Natural killer cell (primary cell): ENCODE data around the gene FOXP1. TPM values are rescaled to one million over a fixed set of nuclear protein-coding genes. Genes with fewer than 3 reads are reported as not detected.

Experiments used
- ATAC-seq, 3 donors: fragments of 150-1000 bp in 2 of 3; fragments of 200-7000 bp in 1 of 3; cut with Tn5 transposase; 1 replicate in 1 of 3; 2 replicates in 2 of 3; pipeline ENCODE4 v1.10.0; 2021; ENCODE audit warnings: mild to moderate bottlenecking in 2 of 3, moderate library complexity in 2 of 3
- DNase-seq, 2 donors: peaks; one replicate each; pipeline versions ENCODE4 v3.0.0 to v3.0.0-alpha.2; 2013 to 2021; ENCODE audit warnings: mixed read lengths in 1 of 2
- H3K27ac ChIP-seq: one replicate; pipeline ENCODE4 v1.5.1; 2013; ENCODE audit warnings: mild to moderate bottlenecking, low read length
- H3K27me3 ChIP-seq: one replicate; pipeline ENCODE4 v1.6.1; 2013; ENCODE audit warnings: low read length; ENCODE audit not compliant: control insufficient read depth, insufficient read depth
- H3K36me3 ChIP-seq: one replicate; pipeline ENCODE4 v1.6.1; 2013; ENCODE audit warnings: low read length; ENCODE audit not compliant: control insufficient read depth, insufficient read depth
- H3K4me1 ChIP-seq: one replicate; pipeline ENCODE4 v1.6.1; 2013; ENCODE audit warnings: low read length; ENCODE audit not compliant: control insufficient read depth, insufficient read depth
- H3K4me3 ChIP-seq: one replicate; pipeline ENCODE4 v1.5.1; 2013; ENCODE audit warnings: low read length
- H3K9me3 ChIP-seq: one replicate; pipeline ENCODE4 v1.6.1; 2013; ENCODE audit warnings: low read length; ENCODE audit not compliant: control insufficient read depth, insufficient read depth
- H3K27ac Mint-ChIP-seq, 2 donors: one replicate each; pipeline ENCODE4 v1.8.0; 2022; ENCODE audit warnings: mild to moderate bottlenecking in 2 of 2, mixed read lengths in 2 of 2, moderate library complexity in 1 of 2
- H3K27me3 Mint-ChIP-seq, 2 donors: one replicate each; pipeline ENCODE4 v1.8.0; 2022; ENCODE audit warnings: low read depth in 2 of 2, mixed read lengths in 2 of 2
- H3K36me3 Mint-ChIP-seq: one replicate; pipeline ENCODE4 v1.8.0; 2022; ENCODE audit warnings: mixed read lengths
- H3K4me1 Mint-ChIP-seq, 2 donors: one replicate each; pipeline ENCODE4 v1.8.0; 2022; ENCODE audit warnings: mixed read lengths in 2 of 2
- H3K4me3 Mint-ChIP-seq: one replicate; pipeline ENCODE4 v1.8.0; 2022; ENCODE audit warnings: mild to moderate bottlenecking, moderate library complexity, mixed read lengths
- H3K9me3 Mint-ChIP-seq, 2 donors: one replicate each; pipeline ENCODE4 v1.8.0; 2022; ENCODE audit warnings: mixed read lengths in 2 of 2
- WGBS: methylation state at CpG from one replicate; pipeline ENCODE4 v1.1.7; 2013; ENCODE audit warnings: missing lambda C conversion rate; ENCODE audit not compliant: insufficient coverage; 5-methylcytosine and 5-hydroxymethylcytosine counted together
- intact Hi-C: fragments of 100-400 bp; cut with micrococcal nuclease; formaldehyde crosslinking; loops from one replicate; pipeline ENCODE4 v1.14.2; 2022
- total RNA-seq, 4 donors: library from RNA; stranded (reverse); fragments of 120-200 nt in 1 of 4; gene quantifications; one replicate each; pipeline versions ENCODE4 v1.2.3 to v1.2.4, GENCODE V29; 2013 to 2022
- TF ChIP-seq, protein P1 (sequence below): fragments of 200-600 bp; IDR thresholded peaks from one replicate; pipeline ENCODE4 v1.8.0; 2022; ENCODE audit warnings: antibody characterized with exemption

The FOXP1 gene
- total RNA-seq, 3 donors from 2014 or later (not counting 1 experiment from before 2014, with no cell fraction given) = 166 to 185 (median 166) TPM

DNA sequence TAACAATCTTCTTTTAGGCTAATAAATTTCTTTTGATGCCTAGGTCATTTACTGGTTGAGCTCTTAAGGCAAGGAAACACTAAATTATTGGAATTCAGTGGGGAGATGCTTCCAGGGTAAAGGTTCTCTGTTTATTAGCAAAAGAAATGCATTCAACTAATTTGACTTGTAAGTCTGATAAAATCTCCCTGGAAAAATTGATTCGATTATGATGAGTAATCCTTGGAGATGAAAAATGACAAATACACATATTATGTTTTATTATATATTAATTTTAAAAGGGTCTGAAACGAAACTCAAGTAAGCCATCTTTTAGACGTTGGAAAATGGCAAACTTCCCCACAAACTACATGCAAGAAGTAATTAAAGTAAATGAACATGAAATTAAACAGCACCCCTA is 328.0 kb downstream of the FOXP1 start:
- DNase-seq (no peak), ATAC-seq (no peak)
- WGBS = no CpG with 5 or more reads among the region's 3 CpGs
- H3K4me1 ChIP-seq = no peaks in the 10 kb centered on the region
- no peaks in the 10 kb centered on the region for H3K36me3 ChIP-seq
- H3K27me3 ChIP-seq = no peaks in the 10 kb centered on the region
- Mint-ChIP-seq H3K27ac (no peak overlapping the region), H3K27me3 (no peaks in the 10 kb centered on the region), H3K36me3 (no peaks in the 10 kb centered on the region), H3K4me3 (no peak overlapping the region), H3K9me3 (no peaks in the 10 kb centered on the region), H3K4me1 (no peaks in the 10 kb centered on the region)
- H3K27ac ChIP-seq = no peak overlapping the region
- no peaks in the 10 kb centered on the region for H3K9me3 ChIP-seq
- no peak overlapping the region for H3K4me3 ChIP-seq
- TF ChIP-seq, protein P1, sequence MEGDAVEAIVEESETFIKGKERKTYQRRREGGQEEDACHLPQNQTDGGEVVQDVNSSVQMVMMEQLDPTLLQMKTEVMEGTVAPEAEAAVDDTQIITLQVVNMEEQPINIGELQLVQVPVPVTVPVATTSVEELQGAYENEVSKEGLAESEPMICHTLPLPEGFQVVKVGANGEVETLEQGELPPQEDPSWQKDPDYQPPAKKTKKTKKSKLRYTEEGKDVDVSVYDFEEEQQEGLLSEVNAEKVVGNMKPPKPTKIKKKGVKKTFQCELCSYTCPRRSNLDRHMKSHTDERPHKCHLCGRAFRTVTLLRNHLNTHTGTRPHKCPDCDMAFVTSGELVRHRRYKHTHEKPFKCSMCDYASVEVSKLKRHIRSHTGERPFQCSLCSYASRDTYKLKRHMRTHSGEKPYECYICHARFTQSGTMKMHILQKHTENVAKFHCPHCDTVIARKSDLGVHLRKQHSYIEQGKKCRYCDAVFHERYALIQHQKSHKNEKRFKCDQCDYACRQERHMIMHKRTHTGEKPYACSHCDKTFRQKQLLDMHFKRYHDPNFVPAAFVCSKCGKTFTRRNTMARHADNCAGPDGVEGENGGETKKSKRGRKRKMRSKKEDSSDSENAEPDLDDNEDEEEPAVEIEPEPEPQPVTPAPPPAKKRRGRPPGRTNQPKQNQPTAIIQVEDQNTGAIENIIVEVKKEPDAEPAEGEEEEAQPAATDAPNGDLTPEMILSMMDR = no peak
- intact Hi-C loops = no loop called here

DNA sequence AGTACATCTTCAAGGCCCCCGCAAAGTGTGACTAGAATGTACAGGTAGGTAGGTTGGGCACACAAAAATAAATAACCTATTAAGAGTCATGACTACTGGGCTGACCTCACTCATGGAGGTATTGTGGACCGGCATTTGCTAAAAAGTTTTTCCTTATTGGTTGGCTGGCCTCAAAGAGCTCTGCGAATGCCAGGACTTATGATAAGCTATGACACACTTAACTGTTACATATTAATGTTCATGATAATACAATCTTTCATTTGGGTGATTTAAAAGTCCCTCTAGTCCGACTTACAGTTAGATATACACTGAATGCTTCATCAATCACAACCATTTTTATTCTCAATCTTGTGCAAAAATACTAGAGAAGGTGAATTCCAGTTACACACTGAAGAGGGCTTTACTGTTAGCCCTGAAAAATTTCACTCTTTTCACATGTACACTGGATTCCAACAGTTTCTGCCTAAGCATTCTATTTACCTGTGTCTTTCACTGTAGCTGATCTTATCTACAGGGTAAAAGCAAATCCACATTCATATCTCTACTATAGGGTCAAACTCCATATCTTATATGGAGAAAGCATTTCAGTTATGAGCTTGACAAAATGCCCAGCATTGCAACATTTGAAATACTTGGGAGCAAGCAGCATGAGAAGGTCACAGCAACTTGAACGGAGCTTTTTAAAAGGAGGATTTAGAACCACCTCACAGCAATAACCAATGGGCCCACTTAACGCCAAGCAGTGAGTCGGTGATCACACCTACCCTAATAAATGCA is 329.1 kb downstream of the FOXP1 start:
- no peak overlapping the region for H3K4me3 Mint-ChIP-seq
- Histone ChIP-seq H3K4me1 (no peaks in the 10 kb centered on the region), H3K36me3 (no peaks in the 10 kb centered on the region), H3K27ac (no peak overlapping the region), H3K27me3 (no peaks in the 10 kb centered on the region), H3K4me3 (no peak overlapping the region), H3K9me3 (no peaks in the 10 kb centered on the region)
- no peak overlapping the region for H3K27ac Mint-ChIP-seq
- ATAC-seq = no peak
- 89% methylated on average over 6 of the region's 7 CpGs for WGBS
- H3K4me1 Mint-ChIP-seq = no peaks in the 10 kb centered on the region
- TF ChIP-seq, protein P1 = no peak
- H3K27me3 Mint-ChIP-seq = no peaks in the 10 kb centered on the region
- no peak for DNase-seq
- intact Hi-C loops = no loop called here
- no peaks in the 10 kb centered on the region for H3K36me3 Mint-ChIP-seq
- H3K9me3 Mint-ChIP-seq = no peaks in the 10 kb centered on the region

DNA sequence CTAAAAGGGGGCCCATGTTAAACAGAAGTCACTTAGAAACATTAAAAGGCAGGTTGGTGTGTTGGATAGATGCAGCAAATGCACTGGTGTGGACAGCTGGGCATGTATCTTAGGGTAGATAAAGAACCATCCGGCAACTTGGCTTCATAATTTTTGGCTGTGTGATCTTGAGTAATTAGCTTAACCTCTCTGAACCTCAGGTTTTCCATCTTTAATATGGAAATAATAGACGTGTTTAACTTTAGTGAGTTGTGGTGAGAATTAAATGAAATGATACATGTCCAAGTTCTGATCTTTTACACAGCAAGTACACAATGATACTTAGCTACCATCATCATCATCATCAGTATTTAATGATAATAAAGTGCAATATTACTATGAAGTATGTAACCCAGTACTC is 330.4 kb downstream of the FOXP1 start:
- no peaks in the 10 kb centered on the region for H3K36me3 ChIP-seq
- TF ChIP-seq, protein P1 = no peak
- H3K27ac ChIP-seq = no peak overlapping the region
- no peak for ATAC-seq
- H3K36me3 Mint-ChIP-seq = no peaks in the 10 kb centered on the region
- H3K4me1 Mint-ChIP-seq = no peaks in the 10 kb centered on the region
- H3K27me3 Mint-ChIP-seq = no peaks in the 10 kb centered on the region
- no peaks in the 10 kb centered on the region for H3K4me1 ChIP-seq
- intact Hi-C loops = no loop called here
- no peaks in the 10 kb centered on the region for H3K9me3 ChIP-seq
- H3K27me3 ChIP-seq = no peaks in the 10 kb centered on the region
- no peak overlapping the region for H3K4me3 Mint-ChIP-seq
- 100% methylated on average over 1 of the region's 2 CpGs for WGBS
- H3K9me3 Mint-ChIP-seq = no peaks in the 10 kb centered on the region
- no peak for DNase-seq
- H3K27ac Mint-ChIP-seq = no peak overlapping the region
- no peak overlapping the region for H3K4me3 ChIP-seq

DNA sequence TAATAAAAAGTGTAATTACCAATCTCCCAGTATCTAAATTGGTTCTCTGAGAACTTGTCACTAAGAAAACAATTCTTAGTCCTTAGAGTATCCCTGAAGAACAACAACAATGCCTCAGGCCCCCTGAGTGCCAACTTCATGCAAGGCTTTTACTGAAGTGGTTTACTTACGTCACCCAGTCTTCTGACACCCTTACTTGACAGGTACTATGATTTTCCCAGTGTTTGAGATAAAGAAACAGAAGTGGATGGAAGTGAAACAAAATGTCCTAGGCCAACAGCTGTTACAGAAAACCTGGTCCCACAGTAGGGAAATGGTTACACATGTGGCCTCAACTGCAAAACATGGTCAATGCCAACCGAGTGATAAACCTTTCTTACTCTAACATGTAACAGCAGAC is 331.1 kb downstream of the FOXP1 start:
- H3K27ac ChIP-seq = no peak overlapping the region
- H3K27ac Mint-ChIP-seq = no peak overlapping the region
- H3K9me3 ChIP-seq = no peaks in the 10 kb centered on the region
- H3K27me3 Mint-ChIP-seq = no peaks in the 10 kb centered on the region
- no peak for ATAC-seq
- intact Hi-C loops = no loop called here
- H3K4me1 ChIP-seq = no peaks in the 10 kb centered on the region
- no peak overlapping the region for H3K4me3 Mint-ChIP-seq
- H3K36me3 ChIP-seq = no peaks in the 10 kb centered on the region
- DNase-seq = peak in 1 of 2 donors; percentile 37
- no peaks in the 10 kb centered on the region for H3K36me3 Mint-ChIP-seq
- no peaks in the 10 kb centered on the region for H3K27me3 ChIP-seq
- WGBS = 73% methylated on average over 2 of the region's 2 CpGs
- TF ChIP-seq, protein P1 = no peak
- H3K4me3 ChIP-seq = no peak overlapping the region
- H3K9me3 Mint-ChIP-seq = no peaks in the 10 kb centered on the region
- no peaks in the 10 kb centered on the region for H3K4me1 Mint-ChIP-seq
